NCI-H187 treated with DMSO at 0.1 percent for 48 hours (cell line): ENCODE measurements around the gene GRIK2.
A peak's percentile ranks its signal among the peaks of the same experiment; 100 is the strongest.
"Not testable (repeated sequence)": the region's sequence is repeated elsewhere in the genome, so short reads cannot be mapped to it uniquely, and the experiment has no call there.

Source experiments
- DNase-seq: peaks from one replicate; lab custom pipeline; 2025; lab: John Stamatoyannopoulos, UW

GRIK2 gene

DNA sequence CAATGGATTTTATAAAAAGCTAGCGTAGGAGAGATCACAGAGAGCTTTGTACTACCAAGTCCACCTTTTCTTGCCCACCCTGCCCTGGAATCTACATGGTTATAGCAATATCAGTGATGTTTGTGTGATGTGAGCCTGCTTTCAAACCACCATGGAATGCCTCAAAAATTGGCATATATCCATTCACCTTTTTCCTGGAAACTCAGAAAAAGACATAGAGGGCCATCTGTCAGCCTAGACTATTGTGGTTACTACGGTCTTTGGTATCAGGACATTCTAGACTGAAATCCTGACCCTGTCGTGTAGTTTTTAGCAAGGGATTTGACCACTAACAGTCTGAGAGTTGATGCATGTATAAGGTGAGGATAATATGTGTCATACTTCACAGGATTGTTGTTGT, 239.6 kb downstream of the GRIK2 start:
- DNase-seq = no peak

DNA sequence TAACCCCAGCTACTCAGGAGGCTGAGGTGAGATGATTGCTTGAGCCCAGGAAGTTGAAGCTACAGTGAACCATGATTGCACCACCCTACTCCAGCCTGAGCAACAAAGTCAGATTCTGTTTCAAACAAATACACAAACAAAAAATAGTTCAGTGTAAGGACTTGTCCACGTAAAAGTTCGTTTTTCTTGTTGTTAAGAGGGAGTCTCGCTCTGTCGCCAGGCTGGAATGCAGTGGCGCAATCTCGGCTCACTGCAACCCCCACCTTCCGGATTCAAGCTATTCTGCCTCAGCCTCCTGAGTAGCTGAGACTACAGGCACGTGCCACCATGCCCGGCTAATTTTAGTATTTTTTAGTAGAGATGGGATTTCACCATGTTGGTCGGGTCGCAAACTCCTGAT, 245.4 kb downstream of the GRIK2 start:
- DNase-seq = not testable (repeated sequence)

DNA sequence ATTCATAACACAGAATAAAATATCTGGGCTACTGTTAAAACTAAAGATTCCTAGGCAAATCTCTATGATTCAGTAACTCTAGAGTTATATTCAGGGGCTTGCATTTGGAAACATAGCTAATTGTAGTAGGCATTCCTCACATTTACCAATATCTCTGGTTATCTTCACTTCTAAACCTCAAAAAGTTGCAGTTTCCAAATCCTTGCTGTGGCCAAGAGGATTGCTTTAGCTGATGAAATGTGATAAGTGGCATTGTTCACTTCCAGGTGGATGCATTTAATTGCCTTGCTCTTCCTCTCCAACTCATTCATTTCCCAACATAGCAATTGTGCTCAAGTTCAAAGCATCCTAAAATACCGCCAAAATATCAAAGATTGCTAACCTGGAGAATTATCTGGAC, 246.6 kb downstream of the GRIK2 start:
- no peak for DNase-seq

DNA sequence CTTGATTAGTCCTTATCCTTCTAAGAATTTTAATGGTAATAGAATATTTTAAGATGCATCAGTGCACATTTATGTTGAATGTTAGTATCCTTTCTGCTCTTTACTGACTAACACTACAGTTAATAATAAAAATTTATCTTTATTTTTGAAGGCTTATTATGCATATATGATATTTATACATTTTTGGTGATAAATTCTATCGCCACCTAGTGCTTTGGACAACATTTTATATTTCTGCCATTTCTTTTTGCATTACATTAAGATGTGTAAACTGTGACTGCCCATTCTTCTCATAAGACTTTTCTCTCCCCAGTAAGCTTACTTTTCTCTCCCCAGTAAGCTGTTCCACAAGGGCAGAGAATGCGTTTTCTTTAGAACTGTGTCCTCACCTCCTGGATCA, 252.3 kb downstream of the GRIK2 start:
- no peak for DNase-seq

DNA sequence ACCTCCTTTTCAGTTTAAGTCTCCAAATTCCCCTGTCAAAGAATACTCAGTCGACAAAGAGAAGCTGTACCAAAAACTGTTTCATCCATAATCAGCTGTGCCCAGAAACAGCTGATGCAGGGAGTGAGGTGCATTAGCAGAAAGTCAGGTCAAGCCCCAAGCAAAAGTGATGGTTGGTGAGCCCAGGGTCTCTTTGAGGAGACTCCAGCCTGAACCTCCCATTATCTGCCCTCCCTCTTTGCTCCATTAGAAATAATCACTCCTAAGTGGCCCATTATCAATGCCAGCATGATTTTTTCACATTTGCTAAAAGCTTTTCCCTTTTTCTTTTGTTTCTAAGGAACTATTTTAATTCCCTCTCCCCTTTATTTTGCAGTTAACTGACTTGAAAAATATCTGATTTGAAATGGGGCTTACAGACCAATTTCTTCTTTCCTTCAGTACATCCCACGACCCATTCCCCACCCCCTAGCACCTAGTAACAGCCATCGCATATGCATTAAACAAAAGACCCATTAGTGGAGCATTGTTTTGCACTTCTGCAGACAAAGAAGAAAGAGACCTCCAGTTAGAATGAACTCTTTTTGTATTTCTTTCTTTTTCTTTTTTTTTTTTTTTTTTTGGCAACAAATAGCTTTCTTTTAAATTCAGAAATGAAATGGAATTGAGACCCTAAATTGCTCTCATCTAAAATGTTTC, 257.0 kb downstream of the GRIK2 start:
- DNase-seq = no peak

DNA sequence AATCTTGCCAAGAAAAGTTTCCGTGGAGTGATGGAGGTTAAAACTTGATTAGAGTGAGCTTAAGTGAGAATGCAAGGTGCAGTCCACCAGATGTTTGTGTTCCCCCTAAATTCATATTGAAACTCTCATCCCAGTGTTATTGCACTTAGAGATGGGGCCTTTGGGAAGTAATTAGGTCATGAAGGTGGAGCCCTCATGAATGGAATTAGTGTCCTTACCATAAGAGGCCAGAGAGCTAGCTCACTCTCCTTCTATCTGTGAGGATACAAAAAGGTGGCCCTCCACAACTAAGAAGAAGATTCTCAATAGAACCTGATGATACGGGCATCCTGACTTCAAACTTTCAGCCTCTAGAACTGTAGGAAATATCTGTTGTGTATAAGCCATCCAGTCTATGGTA, 258.6 kb downstream of the GRIK2 start:
- DNase-seq = no peak

DNA sequence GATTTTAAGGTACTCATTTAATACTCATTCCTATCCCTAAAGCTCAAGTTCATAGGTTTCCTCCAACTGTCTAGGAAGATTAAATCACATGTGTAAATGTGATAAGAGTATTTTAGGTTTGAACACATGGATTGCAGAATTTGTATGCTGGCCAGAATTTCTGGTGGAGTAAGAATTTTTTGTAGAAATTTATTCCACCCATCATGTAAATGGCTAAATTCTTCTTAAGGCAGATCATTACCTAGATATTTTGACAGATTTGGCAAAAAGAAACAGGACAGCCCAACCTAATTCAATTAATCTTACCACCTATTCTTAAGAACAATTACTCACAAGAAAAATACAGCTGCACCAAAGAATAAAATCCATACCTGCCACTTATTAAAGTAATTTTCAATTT, 261.6 kb downstream of the GRIK2 start:
- no peak for DNase-seq

DNA sequence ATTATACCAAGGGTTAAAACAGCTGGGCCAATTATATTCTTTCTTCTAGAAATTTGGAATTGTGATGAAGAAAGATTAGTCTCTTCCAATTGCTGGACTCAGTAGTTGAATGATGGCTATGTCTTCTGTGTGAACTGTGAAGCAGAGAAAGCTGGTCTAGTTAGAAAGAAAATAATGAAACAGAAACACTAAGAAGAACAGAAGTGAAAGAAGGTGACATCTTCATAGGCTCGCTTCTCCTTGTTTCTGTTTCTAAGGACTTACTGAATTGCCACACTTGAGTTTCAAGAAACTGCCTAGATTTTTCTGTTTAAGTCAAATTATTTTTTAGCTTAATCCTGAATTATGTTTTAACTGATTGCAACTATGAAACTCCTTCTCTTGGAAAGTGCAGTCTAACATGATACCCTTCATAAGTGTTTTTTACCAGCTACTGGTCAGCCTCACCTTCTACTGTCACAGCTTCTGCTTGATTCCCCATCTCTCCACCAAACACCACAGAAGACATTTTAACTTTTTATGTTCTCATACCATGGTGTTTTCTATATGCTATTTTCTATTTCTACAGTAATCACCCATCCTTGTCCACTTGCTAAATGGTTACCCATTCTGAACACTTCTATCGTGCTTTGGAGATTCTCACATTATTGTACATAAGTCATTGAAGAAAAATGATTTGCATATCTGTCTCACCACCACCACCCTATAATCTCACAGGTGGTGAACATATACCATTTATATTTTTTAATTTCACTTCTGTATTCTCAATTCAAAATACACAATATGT, 268.8 kb downstream of the GRIK2 start:
- no peak for DNase-seq

DNA sequence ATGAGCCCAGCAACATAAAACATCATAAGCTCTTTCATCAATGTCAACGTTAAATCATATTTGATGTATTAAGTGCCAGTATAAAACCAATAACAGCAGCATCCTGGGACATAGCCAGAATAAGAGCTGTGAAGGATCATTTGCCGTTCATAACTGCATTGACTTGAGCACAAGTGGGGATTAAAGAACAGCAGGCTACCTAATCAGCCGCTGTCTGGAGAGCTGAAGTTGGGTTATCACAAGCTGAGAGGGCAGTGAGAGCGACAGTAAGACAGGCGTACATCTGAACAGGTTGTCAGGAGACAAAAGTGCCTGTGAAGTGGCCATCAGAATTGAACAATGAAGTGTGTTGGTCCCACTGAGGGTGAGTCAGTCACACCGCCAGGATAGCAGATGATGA, 269.6 kb downstream of the GRIK2 start:
- peak; percentile 96 for DNase-seq

DNA sequence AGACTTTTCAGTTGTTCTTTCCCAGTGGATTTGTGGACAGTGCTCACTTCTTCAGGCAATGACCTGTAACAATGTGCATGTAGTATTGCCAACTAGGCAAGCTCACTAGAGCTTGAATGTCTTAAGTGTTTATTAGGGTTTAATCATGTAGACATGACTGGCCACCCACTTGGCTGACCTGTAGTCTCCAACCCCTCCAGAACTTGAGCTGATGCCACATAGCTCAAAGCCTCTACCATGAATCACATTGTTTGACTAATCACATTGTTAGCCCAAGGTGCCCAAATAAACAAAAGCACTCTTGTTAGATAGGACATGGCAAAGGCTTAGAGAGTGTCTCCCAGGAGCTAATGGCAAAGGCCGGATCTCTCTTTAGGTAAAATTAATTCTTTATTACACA, 272.7 kb downstream of the GRIK2 start:
- DNase-seq = no peak

DNA sequence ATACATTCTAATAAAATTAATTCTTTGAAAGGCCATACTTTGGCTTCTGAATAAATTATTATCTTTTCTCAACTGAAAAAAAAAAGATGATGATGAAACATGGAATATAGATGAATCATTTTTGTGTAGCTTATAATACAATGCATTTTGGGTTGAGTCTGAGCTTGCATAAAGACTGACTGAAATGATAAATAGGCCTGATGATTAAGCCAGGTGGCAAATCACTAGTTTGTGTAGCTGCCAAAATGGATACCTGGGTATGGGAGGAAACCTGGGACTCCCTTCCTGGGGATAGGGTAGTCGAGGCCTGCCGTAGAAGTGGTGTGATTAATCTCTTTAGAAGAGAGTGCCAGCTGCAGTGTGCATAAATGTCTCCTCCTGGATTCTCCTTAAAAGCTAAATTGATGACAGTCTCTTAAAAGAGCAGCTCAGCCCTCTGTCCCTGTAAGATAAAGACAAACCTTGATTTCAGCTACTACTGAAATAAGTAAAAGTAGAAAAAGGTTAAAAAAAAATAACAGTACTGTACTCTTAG, 275.1 kb downstream of the GRIK2 start:
- peak; percentile 68 for DNase-seq

DNA sequence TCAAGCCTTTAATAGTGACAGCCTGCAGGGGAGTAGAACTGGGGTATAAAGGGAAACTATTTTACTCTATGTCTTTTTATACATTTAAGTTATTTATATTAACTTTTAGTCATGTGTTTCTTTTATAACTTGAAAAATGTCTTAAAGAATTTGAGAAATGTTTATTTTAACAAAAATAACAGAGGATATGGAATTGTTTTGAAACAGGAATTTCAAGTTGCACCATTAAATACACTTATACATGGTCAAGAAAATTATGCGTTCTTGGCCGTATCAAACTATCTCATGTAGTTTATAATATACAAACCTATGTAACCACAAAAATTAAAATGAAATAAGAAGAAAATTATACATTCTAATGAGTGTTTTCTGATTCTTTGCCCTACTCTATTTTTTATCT, 282.7 kb downstream of the GRIK2 start:
- DNase-seq = no peak

DNA sequence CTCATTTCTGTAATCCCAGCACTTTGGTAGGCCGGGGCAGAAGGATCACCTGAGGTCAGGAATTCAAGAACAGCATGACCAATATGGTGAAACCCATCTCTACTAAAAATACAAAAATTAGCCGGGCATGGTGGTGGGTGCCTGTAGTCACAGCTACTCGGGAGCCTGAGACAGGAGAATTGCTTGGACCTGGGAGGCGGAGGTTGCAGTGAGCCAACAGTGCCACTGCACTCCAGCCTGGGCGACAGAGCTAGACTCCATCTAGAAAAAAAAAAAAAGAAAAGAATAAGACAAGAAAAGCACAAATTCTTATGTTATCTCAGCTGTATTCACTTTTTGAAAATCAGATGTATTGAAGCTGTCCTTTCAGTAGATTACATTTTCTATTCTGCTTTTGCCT, 289.4 kb downstream of the GRIK2 start:
- DNase-seq = no peak

DNA sequence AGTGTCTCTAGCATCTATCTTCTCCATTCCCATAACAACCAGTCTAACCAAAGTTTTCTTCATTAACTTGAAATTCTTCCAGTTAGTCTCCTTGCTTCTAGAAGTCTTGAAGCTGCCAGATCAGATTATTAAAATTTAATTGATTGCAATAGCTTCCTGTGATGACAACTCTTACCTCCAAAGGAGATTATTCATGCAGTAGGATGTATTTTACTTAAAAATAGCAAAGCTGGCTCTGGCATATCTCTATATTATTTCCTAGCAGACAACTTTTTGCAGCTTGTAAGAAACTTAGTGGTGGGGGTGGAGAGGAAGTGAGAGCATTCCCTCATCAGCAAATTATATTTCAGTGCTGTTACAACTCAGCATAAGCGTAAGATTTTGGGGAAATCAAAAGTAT, 290.4 kb downstream of the GRIK2 start:
- no peak for DNase-seq

DNA sequence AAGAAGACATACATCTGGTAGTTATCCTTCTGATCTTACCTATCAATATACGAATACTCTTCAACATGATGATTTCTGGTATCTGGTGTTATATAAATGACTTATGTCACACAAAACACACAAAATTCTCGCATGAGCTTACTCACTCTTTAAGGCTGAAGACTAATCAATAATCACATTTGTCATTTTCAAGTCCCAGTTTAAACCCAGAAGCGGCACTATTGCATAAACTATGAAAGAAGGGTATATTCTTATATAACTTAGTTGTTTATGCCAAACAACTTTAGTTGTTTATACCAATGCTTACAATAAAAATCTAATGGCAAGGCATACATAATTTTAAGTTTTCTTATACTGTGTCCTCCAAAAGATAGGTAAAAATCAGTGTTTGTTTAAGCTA, 293.1 kb downstream of the GRIK2 start:
- no peak for DNase-seq

DNA sequence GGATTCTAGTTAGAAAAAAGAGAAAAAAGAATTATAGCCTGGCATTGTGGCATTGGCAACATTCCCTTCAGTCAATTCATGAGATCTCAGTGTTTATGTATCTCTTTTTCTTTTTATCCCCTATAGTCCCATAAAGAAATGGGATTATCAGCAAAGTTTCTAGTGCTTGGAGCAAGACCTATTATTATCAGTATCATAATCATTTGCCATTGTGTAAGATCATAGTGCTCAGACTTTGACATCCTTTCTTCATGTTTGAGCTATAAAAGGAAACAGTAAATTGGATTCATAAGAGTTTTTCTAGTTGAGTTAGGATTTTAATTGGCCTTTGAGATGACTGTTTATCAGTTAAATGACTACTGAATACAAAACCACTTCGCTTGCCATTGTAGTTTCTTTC, 295.6 kb downstream of the GRIK2 start:
- DNase-seq = no peak

DNA sequence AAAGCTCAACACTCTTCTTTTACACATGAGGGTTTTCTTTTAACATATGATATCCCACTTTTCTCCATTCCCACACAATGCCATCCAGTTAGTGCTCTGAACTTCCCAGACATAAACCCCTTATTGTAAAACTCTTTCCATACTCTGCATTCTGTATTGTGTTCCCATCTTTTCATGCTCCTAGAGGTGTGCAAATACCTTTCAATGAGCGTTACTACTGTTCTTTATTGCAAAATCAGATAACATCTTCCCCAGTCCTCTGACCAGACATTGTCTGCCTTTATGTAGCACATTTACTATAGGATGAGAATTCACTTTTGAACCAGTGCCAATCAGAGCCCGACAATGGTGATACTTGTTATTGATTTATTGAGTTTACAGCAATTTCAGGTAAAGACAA, 296.2 kb downstream of the GRIK2 start:
- no peak for DNase-seq

DNA sequence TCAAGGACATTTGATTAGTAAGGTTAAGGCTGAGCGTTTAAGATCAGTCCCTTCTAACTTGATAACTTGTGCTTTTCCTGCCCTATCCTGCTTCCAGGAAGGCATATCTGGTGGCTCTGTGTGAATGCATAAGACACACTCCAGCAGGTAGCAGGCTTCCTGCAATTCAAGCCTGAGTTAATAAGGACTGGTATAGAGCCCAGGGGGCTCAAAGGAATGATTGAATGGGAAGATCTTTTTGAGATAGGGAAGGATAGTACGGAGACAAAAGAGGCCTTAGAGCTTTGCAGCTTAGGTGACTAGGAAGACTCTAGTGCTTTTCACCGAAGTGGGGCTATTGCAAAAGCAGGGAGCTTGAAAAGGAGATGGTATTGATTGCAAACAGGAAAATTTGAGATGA, 307.1 kb downstream of the GRIK2 start:
- DNase-seq = no peak

DNA sequence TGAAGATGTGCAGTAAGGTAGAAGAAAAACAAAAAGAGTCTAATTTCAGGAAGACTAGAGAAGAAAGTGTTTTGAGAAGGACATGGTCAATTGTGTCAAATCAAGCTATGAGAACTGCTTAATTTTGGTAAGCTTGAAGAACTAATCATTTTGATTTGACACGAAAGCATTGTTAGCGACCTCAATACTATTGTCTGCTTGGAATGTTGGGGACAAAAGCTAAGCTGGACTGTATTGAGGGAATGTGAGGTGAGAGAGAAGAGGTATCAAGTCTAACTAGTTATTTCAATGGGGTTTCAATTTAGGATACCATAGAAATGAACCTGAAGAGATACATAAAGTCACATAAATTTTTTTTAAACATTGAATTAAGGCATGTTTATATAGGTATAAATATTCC, 309.8 kb downstream of the GRIK2 start:
- DNase-seq = no peak

DNA sequence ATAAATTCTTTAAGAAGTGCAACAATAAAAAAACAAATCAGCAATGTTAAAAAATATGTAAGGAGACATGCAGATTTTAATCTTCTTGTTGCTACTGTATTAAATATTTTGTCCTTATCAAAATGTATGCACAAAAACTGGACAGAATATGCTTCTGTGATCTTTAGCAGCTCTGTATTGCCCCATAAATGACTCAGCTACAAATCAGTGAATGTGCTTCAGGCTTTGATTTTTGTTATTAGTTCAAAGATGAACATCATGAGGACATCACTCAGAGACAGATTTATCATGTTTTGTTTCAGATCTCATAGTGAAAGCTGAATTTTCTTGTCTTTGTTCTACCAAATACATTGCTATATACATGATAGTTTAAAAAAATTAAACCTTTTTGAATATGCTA, 312.4 kb downstream of the GRIK2 start:
- DNase-seq = no peak

DNA sequence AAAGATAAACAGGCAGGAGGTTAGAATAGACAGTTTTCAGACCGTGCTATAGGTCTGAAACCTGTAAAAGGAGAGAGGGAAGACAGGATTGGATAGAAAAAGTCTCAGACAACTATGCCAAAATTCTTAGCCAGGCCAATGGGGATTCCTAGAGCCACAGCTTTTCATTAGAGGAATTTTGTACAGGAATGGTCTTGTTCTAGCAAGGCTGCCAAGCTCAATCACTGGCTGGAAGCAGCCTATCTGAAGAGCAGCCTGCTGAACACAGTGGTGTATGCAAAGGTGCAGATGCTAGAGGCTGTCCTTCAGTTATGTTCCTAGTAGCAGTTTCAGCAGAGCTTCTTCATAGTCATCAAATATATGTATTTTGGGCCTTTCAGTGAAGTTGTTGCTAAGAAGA, 313.1 kb downstream of the GRIK2 start:
- no peak for DNase-seq

DNA sequence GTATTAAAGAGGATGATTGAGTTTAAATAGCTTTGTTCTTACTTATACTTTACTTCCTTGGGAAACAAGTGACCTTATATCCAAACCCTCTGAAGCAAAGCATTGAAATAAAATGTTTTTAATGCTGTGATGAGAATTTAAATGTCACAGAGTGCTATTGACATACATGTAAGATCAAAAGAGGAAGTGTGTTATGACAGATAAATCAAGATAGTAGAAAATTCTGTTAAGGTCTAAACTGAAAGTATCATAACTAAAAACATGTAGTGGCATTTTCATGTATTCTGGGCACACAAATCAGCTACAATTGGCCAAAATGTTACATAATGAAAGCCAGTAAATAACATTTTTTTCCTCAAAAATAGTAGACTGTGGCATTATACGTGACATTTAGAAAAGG, 318.0 kb downstream of the GRIK2 start:
- DNase-seq = no peak

DNA sequence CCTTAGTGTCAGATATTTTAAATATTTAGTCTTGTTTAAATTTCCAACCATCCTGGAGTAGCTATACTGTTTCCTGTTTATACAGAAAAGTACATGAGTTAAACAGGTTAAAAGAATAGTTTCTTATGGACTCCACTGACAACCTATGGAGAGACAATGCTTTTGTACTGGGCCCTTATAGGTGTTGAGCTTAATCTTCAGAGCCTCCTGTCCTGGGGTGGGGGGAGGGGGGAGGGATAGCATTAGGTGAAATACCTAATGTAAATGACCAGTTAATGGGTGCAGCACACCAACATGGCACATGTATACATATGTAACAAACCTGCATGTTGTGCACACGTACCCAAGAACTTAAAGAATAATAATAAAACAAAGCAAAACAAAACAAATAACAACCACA, 322.9 kb downstream of the GRIK2 start:
- no peak for DNase-seq

DNA sequence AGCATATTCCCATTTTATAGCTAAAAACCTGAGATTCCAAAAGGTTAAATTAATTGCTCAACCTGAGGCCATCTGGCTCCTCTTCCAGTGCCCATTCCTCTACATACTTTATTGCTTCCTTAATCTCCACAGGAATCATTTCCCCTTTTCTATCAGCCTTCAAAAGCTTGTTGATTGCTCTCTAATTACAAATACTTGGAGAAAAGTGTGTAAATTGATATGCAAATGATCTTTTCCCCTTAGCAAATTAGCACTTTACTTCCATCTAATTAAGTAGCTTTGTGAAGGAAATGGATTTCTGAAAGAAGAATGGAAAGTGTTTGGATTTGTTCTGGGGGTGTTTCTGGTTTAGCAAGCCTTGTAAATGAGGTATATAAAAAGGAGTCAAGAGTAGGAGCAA, 323.3 kb downstream of the GRIK2 start:
- no peak for DNase-seq
